GM21717 (cell line): Measurements from ENCODE around the gene HMGA1.
"Not testable (repeated sequence)": the region's sequence is repeated elsewhere in the genome, so short reads cannot be mapped to it uniquely, and the experiment has no call there.

Source experiments
- ATAC-seq: cut with Tn5 transposase; IDR thresholded peaks from one replicate; pipeline ENCODE4 v1.9.1; 2021; ENCODE audit warnings: mild to moderate bottlenecking, moderate library complexity; ENCODE audit not compliant: unreplicated experiment

Gene HMGA1

DNA sequence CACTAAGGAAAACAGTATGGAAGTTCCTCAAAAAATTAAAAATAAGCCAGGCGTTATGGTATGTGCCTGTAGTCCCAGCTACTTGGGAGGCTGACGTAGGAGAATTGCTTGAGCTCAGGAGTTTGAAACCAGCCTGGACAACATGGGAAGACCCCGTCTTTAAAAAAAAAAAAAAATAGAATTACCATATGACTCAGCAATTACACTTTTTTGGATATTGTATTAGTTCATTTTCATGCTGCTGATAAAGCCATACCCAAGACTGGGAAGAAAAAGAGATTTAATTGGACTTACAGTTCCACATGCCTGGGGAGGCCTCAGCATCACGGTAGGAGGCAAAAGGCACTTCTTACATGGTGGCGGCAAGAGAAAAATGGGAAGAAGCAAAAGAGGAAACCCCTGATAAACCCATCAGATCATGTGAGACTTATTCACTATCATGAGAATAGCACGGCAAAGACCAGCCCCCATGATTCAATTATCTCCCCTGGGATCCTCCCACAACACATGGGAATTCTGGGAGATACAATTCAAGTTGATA is 22.9 kb downstream of the HMGA1 start:
- ATAC-seq, result no peak

DNA sequence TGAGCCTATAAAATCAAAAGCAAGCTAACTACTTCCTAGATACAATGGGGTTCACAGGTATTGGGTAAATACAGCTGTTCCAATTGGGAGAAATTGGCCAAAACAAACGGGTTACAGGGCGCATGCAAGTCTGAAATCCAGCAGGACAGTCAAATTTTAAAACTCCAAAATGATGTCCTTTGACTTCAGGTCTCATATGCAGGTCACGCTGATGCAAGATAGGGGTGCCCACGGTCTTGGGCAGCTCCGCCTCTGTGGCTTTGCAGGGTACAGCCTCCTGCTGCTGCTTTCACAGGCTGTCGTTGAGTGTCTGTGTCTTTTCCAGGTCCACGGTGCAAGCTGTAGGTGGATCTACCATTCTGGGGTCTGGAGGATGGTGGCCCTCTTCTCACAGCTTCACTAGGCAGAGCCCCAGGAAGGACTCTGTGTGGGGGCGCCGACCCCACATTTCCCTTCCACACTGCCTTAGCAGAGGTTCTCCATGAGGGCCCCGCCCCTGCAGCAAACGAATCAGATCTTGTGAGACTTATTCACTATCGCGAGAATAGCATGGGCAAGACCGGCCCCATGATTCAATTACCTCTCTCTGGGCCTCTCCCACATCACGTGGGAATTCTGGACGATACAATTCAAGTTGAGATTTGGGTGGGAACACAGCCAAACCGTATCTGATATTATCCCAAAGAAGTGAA is 24.0 kb downstream of the HMGA1 start:
- no peak for ATAC-seq

DNA sequence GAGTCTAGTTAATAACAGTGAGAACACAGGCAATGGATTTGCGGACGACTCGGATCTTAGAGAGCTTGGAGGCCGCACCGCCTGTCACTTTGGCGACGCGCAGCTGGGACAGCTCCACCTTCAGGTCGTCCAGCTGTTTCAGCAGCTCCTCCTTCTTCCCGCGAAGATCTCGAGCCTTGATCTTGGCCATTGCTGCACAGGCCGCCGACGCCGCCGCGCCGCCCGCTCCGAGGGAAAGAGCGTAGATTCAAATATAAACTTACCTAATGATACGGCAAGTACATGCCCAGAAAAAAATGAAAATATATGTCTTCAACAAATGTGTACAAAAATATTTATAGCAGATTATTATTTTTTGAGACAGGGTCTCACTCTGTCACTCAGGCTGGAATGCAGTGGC is 26.8 kb downstream of the HMGA1 start:
- not testable (repeated sequence) for ATAC-seq

DNA sequence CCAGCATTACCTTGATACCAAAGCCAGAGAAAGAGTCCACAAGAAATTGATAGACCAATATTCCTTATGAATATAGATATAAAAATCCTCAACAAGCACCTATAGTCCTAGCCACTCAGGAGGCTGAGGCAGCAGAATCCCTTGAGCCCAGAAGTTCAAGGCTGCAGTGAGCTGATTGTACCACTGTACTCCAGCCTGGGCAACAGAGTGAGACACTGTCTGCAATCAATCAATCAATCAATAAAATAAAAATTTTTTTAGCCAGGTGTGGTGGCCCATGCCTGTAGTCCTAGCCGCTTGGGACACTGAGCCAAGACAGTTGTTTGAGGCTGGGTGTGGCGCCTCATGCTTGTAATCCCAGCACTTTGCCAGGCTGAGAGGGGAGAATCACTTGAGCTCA is 31.1 kb downstream of the HMGA1 start:
- ATAC-seq, result no peak

DNA sequence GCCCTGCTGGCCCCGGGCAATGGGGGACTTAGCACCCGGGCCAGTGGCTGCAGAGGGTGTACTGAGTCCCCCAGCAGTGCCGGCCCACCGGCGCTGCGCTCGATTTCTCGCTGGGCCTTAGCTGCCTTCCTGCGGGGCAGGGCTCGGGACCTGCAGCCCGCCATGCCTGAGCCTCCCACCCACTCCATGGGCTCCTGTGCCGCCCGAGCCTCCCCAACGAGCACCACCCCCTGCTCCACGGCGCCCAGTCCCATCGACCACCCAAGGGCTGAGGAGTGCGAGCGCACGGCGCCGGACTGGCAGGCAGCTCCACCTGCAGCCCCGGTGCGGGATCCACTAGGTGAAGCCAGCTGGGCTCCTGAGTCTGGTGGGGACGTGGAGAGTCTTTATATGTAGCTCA is 32.5 kb downstream of the HMGA1 start:
- not testable (repeated sequence) for ATAC-seq

DNA sequence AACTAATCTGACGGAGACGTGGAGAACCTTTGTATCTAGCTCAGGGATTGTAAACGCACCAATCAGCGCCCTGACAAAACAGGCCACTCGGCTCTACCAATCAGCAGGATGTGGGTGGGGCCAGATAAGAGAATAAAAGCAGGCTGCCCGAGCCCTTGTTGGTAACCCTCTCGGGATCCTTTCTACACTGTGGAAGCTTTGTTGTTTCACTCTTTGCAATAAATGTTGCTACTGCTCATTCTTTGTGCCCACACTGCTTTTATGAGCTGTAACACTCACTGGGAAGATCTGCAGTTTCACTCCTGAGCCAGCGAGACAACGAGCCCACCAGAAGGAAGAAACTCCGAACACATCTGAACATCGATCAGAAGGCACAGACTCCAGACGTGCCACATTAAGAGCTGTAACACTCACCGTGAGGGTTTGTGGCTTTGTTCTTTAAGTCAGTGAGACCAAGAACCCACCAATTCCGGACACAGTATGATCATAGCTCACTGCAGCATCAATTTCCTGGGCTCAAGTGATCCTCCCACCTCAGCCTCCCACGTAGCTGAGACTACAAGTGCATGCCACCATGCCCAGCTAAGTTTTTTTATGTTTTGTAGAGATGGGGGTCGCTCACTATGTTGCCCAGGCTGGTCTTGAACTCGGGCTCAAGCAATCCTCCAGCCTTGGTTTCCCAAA is 33.1 kb downstream of the HMGA1 start:
- ATAC-seq, result not testable (repeated sequence)

DNA sequence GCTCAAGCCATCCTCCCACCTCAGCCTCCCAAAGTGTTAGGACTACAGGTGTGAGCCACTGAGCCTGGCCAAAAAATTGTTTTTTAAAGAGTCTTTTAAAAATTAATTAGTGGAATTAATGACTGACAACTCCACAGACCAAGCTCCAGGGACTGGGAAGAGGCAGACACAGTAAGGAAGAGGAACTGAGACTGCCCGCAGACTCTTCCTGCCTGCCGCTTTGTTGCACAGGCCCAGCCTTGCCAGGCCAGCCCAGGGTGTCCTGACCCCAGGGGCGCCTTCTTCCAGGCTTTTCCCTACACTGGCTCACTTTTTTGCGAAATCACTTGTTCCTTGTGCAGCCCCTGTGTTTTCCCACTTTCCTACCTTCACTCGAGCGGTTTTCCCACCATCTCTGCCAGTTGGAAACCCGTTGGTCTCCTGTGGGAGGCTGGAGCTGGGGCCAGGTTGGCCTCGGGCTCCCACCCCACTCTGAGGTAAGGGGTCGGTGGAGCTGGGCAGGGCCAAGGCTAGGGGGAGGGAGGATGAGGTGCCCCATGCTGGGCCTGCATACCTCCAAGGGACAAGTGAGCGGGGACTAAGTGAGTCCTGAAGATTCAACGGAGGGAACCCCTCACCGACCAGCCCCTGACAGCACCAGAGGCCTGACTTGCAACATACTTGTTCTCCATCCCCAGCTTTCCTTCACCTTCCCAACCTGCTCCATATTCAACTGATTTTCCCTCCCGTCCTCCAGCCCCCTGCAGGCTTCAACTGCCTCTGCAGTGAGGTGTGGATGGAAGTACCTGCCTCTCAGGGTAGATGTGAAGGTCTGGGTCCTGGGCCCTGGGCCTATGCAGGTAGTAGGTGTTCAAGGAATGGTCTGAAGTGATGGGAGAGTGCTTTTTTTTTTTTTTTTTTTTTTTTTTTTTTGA is 35.6 kb downstream of the HMGA1 start:
- ATAC-seq, result no peak

DNA sequence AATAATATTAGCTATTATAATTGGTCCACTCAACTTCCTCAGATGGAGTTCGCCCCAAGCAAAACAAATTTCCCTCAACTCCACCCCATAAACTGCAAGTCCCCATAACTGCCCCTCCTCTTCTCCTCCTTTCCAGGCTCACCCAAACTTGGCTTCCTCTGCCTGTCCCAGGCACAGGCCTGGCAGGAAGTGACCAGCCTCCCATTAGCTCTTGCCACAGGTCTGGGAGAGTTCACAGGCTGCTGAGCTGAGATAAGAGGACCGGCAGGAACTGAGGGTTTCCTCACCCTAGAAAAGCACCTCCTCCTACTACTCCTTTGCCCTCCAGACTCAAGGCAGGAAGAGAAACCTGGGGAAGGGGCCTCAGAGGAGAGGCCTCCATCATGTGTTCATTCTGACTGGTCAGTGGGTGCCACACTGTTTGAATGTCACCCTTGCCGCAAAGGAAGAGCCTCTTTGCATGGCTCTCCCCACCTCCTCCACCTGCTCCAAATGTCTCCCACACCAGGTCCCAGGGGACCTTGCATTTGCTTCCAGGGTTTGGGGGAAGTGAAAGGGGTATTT is 36.7 kb downstream of the HMGA1 start:
- ATAC-seq, result no peak

DNA sequence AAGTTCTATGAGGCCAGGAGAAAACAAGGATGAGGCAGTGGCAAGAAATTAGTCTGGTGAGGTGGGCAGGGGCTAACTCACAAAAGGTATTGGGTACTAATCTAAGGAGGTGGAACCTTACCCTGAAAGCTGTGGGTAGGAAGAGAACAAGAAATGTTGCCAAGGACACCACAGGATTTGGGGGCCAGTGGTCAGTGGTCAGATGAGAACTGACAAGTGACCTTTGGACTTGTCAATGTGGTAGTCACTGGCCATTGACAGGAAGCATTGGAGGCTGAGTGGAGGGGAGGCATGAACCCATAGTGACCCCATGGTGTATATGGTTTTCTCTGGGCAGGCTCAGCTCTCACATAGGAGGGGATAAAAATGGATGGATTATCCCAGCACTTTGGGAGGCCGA is 37.5 kb downstream of the HMGA1 start:
- ATAC-seq, result no peak

DNA sequence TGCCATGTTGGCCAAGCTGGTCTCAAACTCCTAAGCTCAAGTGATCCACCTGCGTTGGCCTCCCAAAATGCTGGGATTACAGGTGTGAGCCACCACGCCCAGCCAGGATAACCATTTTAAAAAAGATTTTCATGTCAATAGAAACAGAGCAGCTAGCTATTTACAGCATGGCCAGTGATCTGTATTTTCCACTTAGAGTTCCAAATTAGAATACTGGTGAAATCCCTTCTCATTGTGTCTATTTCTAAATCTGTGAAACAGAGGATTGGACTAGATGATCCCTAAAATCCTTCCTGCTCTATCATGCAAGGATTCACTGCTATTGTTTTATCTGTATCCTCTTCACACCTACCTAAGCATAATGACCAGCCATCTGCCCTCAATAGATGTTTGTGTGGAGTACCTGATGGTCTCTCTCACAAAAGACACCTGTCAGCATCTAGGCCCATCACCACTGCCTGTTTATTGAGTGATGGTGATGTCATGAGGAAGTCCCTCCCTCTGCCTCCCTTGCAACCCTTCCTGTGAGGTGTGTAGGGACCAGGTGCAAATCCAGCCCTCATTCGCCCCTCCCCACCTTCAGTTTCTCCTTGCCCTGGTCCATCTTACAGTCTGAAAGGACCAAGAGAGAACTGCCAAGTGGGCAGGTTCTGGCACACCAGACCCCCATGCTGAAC is 38.6 kb downstream of the HMGA1 start:
- no peak for ATAC-seq

DNA sequence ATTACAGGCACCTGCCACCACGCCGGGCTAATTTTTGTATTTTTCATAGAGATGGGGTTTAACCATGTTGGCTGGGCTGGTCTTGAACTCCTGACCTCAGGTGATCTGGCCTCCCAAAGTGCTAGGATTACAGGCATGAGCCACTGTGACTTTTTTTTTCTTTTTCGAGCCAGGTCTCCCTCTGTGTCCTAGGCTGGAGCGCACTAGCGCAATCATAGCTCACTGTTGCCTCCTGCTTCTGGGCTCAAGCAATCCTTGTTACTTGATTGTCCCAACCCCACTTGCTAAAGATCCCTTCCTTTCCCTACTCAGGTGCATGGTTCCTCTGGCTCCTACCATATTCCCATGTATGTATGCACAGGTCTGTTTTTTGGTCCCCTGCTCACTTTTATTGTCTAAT is 39.5 kb downstream of the HMGA1 start:
- ATAC-seq, result no peak

DNA sequence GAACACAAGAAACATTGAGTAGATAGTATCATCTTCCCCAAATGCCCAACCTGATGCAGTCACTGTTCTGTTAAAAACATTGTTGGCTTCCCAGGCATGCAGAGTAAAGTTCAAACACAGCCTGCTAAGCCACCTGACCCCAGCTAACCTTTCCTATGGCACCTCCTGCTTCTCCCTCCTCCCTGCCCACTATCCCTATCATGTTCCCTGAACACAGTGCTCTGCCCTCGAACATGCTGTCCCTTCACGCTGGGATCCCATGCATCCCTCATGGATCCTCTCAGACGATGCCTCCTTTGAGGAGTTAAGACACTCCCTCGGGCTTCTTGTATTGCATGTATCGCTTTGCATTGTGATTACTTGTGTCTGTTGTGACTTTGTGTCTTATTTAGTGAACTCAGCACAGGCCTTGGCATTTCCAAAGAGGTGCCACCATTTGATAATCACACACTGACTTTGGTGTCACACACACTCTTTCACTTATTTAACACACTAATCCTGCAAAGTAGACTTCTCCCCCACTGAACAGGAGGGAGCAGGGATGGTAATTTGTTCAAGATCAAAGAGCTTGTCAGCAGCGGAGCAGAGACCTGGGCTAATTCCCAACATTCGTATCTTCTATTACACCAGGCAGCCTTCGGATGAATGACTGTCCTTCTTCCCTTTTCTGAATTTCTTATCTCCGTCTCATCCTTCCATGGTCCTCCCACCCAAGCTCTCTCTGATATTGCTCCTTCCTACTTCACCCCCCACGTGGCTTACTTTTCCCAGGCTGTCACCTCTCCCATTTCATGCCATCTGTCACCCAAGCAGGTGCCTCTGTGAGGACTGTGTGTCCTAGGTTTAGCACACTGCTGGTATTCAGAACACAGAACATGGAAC is 40.4 kb downstream of the HMGA1 start:
- ATAC-seq, result no peak

DNA sequence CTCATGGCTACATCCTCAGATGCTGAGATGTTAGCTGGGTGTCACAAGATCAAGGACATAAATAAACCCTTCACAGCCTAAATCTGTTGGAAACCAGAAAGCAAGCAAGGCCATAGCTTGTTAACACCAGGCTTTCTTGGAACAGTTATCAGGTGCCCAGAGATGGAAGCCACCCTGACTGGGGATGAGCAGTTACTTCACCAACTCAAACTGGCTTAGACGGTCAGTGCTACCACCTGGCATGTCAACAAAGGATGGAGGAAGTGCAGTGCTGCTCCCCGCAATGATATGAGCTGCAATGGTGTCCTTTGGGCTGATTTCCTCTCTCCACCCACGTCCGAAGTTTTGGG is 41.1 kb downstream of the HMGA1 start:
- ATAC-seq, result no peak

DNA sequence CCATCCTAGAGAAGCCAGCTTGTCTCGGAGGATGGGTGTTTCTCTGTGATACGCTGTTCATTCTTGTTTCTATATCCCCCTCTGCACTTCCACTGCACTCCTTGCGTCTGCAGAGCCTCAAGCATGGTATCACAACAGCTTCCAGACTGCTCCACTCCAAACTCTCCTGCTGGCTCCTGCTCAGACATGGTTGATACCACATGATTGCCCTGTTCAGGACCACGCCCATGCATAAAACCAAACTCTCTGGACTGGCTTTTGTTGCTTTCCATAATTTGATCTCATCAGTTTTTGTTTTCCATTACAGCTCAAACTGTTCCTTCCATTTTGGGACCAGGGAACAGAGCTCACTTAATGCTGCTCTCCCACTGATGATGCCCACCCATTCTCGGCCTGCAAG is 42.2 kb downstream of the HMGA1 start:
- no peak for ATAC-seq

DNA sequence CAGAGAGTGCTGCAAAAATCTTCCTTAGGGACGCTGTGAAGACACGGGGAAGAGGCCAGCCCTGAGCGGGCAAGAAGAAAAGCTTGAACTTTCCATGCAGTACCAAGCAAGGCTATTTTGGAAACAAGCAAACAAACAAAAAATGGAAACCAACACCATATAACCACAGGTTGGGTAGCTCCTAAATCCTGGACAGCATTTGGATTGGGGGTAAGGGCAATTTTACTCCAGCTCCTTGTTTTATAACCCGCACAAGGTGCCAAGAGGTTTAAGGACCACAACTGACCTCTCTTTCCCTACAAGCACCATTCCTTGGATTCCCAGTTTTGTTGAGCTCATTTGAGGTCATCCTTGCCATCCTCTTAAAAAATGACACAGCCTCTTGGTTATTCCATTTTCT is 43.5 kb downstream of the HMGA1 start:
- no peak for ATAC-seq

DNA sequence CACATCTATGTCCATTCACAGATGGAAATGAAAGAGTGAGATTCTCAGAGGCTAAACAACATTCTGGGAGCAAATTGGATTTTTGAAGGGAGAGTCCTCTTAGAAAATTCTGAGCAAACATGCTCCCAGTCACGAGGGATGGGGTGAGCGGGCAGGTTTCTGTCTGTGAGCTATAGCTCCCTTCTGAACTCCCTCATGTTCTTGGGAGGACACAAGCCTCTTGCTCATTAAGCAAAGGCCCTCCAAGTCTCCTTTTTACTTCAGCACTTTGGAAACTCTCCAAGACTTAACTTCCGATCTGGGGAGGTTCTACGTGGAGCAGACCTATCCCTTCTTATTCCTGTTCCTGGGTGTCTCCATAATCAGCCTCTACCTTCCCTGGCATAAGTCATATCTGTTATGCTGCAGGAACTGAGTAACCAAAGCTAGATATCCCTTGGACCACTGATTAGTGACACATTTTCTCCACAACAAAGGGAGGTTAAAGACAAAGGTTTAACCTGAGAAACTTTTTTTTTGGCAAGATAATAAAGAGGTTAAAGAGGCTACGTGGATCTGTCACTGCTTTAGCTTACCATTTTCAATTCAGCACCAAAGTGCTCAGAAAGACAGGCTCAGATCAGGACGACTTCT is 45.1 kb downstream of the HMGA1 start:
- ATAC-seq, result no peak

DNA sequence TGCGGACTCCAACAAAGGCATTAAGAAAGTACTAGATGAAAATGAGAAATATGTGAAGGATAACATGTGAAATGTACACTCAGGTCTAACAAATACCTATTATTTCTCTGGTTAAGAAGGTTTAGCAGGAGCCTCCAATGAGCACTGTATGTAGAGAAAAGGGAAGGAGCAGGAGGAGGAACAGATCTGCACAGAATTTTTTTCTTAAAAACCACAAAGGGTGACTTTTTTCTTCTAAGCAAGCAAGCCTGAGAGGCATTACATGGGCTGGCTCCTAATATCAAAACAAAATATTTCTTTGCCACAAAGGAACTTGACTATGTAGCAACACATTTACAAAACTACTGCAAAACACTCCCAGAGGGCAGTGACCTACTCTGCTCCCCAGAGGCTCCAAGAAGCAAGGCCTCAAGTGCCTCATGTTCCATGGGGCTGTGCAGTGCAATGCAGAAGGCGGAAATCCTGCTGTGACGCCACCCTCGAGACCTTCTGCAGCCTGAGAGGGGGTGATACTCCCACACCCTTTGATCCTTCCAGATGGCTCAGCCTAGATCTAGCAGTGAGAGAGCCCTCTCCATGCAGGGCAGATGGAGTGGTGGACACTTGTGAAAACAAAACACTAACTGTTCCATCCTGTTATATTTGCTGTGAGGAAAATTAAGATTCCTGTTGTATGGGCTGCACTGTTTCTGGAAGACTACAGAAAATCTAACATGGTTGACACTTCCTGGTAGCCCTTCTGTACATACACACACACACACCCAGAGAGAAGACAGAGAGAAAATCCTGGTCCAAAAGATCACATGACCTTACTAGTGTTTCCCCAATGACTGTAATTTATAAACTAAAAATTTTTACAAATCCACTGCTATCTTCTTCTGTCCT is 48.1 kb downstream of the HMGA1 start:
- no peak for ATAC-seq

DNA sequence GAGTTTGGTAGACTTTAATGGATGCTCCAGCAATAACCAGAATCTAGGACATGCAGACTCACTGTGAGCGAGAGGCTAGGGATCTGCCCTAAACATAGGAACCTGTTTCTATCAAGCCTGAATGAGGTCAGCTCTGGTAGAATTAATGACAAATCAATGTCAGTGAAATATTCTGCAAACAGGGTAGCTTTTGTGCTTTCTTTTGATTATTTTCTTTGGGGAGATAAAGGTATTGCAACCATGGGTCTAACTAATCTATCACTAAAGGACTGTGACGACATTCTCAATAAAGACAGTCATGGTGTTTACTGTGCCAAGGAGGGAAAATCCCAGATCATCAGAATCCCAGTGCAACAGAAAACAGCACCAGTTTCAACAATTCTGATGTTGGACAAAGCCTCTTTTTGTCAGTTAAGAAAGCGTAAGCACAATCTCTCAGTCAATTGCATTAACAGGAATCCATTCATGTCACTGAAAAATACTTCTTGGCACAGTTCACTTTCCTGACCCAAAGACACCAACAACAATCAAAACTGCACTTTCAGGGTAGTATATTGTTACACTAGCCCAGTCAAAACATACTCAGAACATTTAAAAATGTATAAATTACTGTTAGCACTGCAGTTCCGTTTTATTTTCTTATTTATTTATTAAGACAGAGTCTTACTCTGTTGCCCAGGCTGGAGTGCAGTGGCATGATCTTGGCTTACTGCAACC is 48.9 kb downstream of the HMGA1 start:
- ATAC-seq, result no peak
